NCI-H2107 (cell line): ENCODE results near the gene ALX4.

Experiments
- DNase-seq: peaks from one replicate; lab custom pipeline; 2025; lab: John Stamatoyannopoulos, UW

ALX4 gene

DNA sequence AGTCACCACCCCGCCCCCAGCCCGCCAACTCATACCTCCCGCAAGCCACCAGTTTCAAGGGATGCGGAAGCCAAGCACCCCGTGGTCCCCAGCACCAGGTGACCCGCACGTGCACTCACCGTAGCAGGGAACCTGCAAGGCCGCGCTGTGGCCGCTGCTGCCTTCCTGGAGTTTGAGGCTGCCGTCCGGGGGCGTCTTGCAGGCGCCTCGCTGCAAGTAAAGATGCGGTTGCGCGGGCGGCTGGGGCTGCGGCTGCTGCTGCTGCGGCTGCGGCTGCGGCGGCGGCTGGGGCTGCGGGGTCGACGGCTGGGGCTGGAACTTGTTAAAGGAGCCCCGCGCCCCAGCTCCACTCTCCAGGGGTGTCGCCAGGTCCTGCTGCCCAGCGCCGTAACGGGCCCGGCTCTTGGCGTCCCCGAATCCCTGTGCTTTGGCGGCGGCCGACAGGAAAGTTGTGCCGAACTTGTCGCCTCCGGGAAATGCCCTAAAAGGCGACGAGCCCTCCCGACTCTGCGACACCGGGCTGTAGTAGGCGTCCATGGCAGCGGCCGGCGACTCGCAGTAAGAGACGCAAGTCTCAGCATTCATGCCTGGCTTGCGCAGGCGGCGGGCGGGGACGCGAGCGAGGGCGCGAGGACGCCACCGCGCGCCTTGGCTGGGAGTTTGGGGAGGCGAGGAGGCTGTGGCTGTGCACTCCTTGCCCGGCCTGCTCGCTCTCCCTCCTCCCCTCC is at the start of gene ALX4:
Gene ALX4 (minus strand): TSS at position 662 of the 728 bp plus-strand sequence. CDS start 77 bp downstream, at position 585.
- DNase-seq: no peak

DNA sequence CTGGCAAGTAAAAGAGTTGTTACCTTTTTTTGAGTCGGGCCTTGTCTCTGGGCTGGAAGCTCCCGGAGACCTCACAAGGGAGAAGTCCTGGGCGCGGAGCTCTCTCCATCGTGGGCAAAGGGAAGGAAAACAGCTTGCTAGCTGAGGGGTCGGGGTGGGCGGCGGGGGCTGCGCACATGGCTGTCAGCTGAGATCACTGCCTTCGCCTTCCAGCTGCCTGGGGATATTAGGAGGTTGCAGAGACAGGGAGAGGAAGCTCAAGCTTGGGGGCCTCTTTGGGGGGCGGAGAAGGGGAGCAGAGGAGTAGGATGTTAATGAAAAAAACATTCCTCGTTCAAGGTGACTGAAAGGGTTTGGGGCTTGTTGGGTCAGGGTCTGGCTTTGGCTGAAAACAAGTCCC is 49.2 kb upstream of the ALX4 start:
- DNase-seq: no peak

GRCh38 chr11:44358713-44359112 is 48.8 kb upstream of the ALX4 start:
- no peak for DNase-seq

- no peak for DNase-seq
These were observed 47.8 kb upstream of the ALX4 start for GRCh38 chr11:44357711-44358110.

DNA sequence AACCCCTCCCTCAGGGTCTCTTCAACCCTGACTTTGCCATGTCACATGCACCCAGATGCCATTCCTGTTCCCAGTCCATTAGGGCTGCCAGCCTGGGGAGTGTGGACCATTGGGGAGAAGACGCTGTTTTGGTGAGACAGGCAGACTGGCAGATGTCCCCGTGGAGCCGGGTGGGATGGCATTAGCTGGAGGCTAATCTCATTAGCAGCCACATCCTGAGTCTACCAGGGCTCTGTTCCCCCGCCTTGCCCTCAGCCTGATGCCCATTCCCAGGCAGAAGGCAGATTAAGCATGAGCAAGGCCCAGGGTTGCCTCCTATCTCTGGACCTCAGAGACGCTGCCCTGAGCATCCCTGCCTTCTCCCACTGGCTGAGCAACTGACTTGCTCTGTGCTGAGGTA is 46.4 kb upstream of the ALX4 start:
- DNase-seq: no peak

GRCh38 chr11:44351898-44352498 is 42.1 kb upstream of the ALX4 start:
- DNase-seq: no peak

- DNase-seq: no peak
These were observed 41.2 kb upstream of the ALX4 start for GRCh38 chr11:44351006-44351660.

DNA sequence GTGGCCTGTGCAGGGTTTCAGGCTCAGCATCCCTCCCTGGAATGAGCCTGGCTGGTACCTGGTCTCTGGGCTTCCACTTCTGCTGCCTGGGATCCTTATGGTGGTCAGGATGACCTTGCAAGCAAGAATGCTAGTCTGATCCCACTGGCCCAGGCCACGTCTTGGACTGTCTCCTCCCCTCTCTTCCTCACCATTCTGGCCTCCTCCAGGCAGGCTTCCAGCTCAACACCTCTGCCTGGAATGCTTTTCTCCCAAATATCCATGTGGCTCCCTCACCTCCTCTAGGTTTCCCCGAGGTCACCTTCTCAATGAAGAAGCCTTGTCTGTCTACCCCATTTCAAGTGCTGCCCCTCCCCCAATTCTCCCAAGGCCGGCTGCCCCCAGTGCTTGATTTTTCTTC is 39.4 kb upstream of the ALX4 start:
- DNase-seq: no peak

- no peak for DNase-seq
These were observed 38.8 kb upstream of the ALX4 start for GRCh38 chr11:44348721-44349120.

- DNase-seq: no peak
These were observed 38.2 kb upstream of the ALX4 start for GRCh38 chr11:44348114-44348513.

DNA sequence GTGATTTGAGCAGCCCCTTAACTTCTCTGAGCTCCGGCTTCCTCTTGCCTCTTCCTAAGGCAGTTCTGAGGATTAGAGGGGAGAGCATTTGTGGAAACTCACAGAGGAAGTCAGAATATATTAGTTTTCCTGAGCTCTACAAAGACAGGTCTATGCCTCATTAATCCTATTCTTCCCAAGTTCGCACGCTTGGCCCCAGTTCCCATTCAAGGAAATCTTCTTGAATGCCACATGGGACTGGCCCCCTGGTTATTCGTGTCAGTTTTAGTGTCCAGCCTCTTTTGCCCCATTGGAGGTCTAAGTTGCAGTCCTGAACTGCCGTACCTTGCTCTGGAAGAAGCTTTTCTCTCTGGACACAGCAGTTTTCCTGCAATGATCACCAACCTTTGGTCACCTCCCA is 37.6 kb upstream of the ALX4 start:
- no peak for DNase-seq

DNA sequence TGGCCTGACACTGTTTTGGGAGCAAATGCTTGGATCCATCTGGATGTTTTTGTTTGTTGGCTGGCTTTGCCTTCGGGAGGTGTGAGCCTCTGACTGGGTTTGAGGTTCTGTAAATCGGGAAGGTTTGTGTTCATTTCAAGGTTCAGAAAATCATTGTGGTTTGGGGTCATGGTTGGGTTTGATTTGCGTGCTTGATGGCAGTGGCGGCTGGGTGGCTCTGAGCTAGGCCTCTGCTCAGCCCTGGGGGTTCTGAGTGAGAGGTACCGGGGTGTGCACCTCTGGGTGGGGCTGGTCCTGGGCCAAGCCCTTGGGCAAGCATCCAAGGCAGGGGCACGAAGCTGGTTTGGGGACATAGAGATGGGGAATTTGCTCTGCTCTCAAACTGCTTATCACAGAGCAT is 37.0 kb upstream of the ALX4 start:
- no peak for DNase-seq

- DNase-seq: no peak
These were observed 35.8 kb upstream of the ALX4 start for GRCh38 chr11:44345781-44346180.

- no peak for DNase-seq
These were observed 35.0 kb upstream of the ALX4 start for GRCh38 chr11:44344921-44345320.

- DNase-seq: no peak
These were observed 34.5 kb upstream of the ALX4 start for GRCh38 chr11:44344423-44344820.

DNA sequence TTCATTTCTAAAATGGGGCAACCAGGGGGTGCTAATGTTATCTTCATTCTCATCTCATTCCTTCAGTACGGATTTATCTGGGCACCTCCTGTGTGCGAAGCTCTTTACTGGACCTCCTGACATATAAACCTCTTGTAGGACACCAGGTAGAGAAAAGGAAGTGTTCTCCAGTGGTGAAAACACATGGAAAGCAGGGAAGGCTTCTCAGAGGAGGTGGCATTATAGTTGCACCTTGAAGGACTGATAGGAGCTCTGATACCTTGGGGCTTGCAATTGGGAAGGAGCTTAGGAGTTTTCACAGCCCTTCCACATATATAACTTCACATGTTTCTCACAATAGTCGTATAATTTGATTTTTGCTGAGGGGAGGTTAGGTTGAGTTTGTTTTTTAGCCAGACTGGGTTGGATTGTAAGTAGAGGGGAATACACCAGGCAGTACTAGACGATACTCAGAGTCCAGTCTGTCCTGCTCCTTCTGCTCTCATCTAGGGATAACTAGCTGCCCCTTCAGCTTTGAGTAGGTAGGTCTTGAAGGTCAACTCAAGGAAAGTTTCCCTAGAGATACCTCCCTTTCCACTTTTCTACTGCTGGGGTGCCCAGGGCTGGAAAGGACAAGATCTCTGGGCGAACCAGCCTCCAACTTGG is 34.0 kb upstream of the ALX4 start:
- no peak for DNase-seq

GRCh38 chr11:44342616-44343015 is 32.7 kb upstream of the ALX4 start:
- DNase-seq: no peak

- no peak for DNase-seq
These were observed 30.7 kb upstream of the ALX4 start for GRCh38 chr11:44340656-44341055.

- no peak for DNase-seq
These were observed 29.6 kb upstream of the ALX4 start for GRCh38 chr11:44339530-44339883.

DNA sequence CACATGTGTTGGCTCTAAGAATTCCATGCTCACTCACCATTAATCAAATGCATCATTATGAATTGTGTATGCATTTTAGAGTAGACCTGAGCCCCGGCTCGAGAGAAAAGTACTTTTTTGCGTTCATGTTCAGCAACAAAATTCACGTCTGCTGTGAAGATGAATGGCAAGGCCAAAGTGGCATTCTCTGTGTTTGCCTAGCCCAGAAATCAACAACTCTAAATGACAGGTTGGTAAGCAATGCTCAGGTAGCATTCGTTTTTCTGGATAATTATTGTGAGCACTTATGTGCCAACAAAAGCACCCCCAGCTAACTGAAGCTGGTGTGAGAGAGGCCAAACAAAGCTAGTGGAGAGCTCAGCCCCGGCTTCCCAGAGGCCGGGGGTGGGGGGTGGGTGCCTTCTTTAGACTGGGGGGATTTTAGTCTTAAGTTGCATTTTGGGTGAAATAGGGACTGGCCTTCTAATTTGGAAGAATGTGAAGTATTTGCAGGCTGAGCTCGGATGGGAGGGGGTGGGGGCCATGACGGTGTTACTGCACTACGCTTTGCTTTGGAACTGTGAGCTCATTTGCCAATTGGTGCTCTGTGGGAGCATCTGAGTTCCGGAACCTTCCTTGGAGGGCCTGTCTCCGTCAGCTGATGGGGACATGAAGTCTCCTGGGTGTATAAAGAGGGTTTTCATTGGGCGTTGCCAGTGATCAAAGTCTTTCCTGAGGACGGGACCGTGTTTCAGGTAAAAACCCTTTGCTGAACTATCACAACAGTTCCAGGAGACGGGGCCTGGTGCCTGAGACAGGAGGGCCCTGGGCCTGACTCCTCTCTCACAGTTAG is 29.0 kb upstream of the ALX4 start:
- no peak for DNase-seq

- no peak for DNase-seq
These were observed 28.1 kb upstream of the ALX4 start for GRCh38 chr11:44338026-44338425.

- DNase-seq: no peak
These were observed 26.0 kb upstream of the ALX4 start for GRCh38 chr11:44335919-44336318.
